Uterus (tissue), 4 donors: ENCODE data around the gene PGLYRP4. TPM values are rescaled to one million over a fixed set of nuclear protein-coding genes. Genes with fewer than 3 reads are reported as not detected.

Source experiments
- DNase-seq, 2 donors: peaks; one replicate each; pipeline ENCODE4 v3.0.0-alpha.2; 2019 to 2020
- H3K27ac ChIP-seq, 2 donors: fragments of 200-600 bp; sonication (generic); 1 replicate in 1 of 2; 2 replicates in 1 of 2; pipeline ENCODE4 v1.5.1; 2016 to 2018
- H3K27me3 ChIP-seq, 2 donors: fragments of 200-600 bp; sonication (generic); one replicate each; pipeline ENCODE4 v1.5.1; 2018 to 2019; ENCODE audit warnings: control low read depth in 1 of 2
- H3K36me3 ChIP-seq, 2 donors: fragments of 200-600 bp; sonication (generic); one replicate each; pipeline ENCODE4 v1.5.1; 2019; ENCODE audit warnings: control low read depth in 1 of 2
- H3K4me1 ChIP-seq, 2 donors: fragments of 200-600 bp; sonication (generic); one replicate each; pipeline ENCODE4 v1.5.1; 2018 to 2019; ENCODE audit warnings: control low read depth in 1 of 2
- H3K4me3 ChIP-seq, 2 donors: fragments of 200-600 bp; sonication (generic); 1 replicate in 1 of 2; 2 replicates in 1 of 2; pipeline ENCODE4 v1.5.1; 2018 to 2019; ENCODE audit warnings: mild to moderate bottlenecking in 1 of 2
- H3K9me3 ChIP-seq, 2 donors: fragments of 200-600 bp; sonication (generic); one replicate each; pipeline ENCODE4 v1.5.1; 2019; ENCODE audit warnings: control low read depth in 1 of 2
- CTCF ChIP-seq, 4 experiments: fragments of 200-600 bp in 2 of 4; fragments of 450-650 bp in 2 of 4; sonication (generic) in 2 of 4; IDR thresholded peaks; one replicate each; pipeline ENCODE4 v1.5.1; 2016 to 2019; ENCODE audit warnings: antibody characterized with exemption in 4 of 4, mild to moderate bottlenecking in 2 of 4, moderate library complexity in 1 of 4
- POLR2A ChIP-seq, 2 donors: fragments of 450-650 bp; IDR thresholded peaks; one replicate each; pipeline ENCODE4 v1.6.1; 2016; ENCODE audit warnings: antibody characterized with exemption in 2 of 2, mild to moderate bottlenecking in 1 of 2, moderate library complexity in 1 of 2
- intact Hi-C: fragments of 100-400 bp; cut with DNase I; formaldehyde crosslinking; loops from one replicate; pipeline ENCODE4 v1.15.1; 2023; ENCODE audit warnings: low total_unique reads
- total RNA-seq, 4 donors: library from RNA; depleted of rRNA in 3 of 4; stranded (reverse); fragments of >200 nt in 3 of 4; gene quantifications; one replicate each; pipeline versions ENCODE4 v1.1.0 to v1.2.4, GENCODE V29; 2014 to 2023
- donor health status: DM: yes; HTN: yes; CAD: no.

The PGLYRP4 gene
- total RNA-seq, 4 donors from 2014 or later = not detected

- TF ChIP-seq POLR2A (IDR thresholded peaks at IDR 0.05) (no peak), CTCF (IDR thresholded peaks at IDR 0.05) (no peak)
- H3K27me3 ChIP-seq = no peaks in the 10 kb centered on the region
- intact Hi-C loops = no loop called here
- H3K9me3 ChIP-seq = no peaks in the 10 kb centered on the region
- no peaks in the 10 kb centered on the region for H3K4me1 ChIP-seq
- no peak for DNase-seq
- no peak overlapping the region for H3K27ac ChIP-seq
- H3K36me3 ChIP-seq = no peaks in the 10 kb centered on the region
- H3K4me3 ChIP-seq = no peak overlapping the region
These were observed 18.4 kb upstream of the PGLYRP4 start for GRCh38 chr1:153367090-153367489.

GRCh38 chr1:153366261-153366660, 17.6 kb upstream of the PGLYRP4 start:
- Histone ChIP-seq H3K9me3 (no peaks in the 10 kb centered on the region), H3K27me3 (no peaks in the 10 kb centered on the region), H3K4me3 (no peak overlapping the region), H3K36me3 (no peaks in the 10 kb centered on the region), H3K4me1 (no peaks in the 10 kb centered on the region), H3K27ac (no peak overlapping the region)
- TF ChIP-seq POLR2A (IDR thresholded peaks at IDR 0.05) = no peak
- no peak for TF ChIP-seq CTCF (IDR thresholded peaks at IDR 0.05)
- no peak for DNase-seq
- intact Hi-C loops = no loop called here

GRCh38 chr1:153365696-153366095, 17.1 kb upstream of the PGLYRP4 start:
- no peak for DNase-seq
- intact Hi-C loops = no loop called here
- no peak overlapping the region for H3K4me3 ChIP-seq
- TF ChIP-seq CTCF (IDR thresholded peaks at IDR 0.05) (no peak), POLR2A (IDR thresholded peaks at IDR 0.05) (no peak)
- no peaks in the 10 kb centered on the region for H3K36me3 ChIP-seq
- H3K27ac ChIP-seq = no peak overlapping the region
- H3K9me3 ChIP-seq = no peaks in the 10 kb centered on the region
- no peaks in the 10 kb centered on the region for H3K4me1 ChIP-seq
- no peaks in the 10 kb centered on the region for H3K27me3 ChIP-seq

- H3K4me3 ChIP-seq = no peak overlapping the region
- intact Hi-C loops = no loop called here
- no peak for DNase-seq
- TF ChIP-seq CTCF (IDR thresholded peaks at IDR 0.05) = no peak
- H3K9me3 ChIP-seq = no peaks in the 10 kb centered on the region
- no peak overlapping the region for H3K27ac ChIP-seq
- H3K4me1 ChIP-seq = no peaks in the 10 kb centered on the region
- H3K36me3 ChIP-seq = no peaks in the 10 kb centered on the region
- H3K27me3 ChIP-seq = no peaks in the 10 kb centered on the region
These were observed 16.4 kb upstream of the PGLYRP4 start for GRCh38 chr1:153364766-153365666.

GRCh38 chr1:153364156-153364555, 15.5 kb upstream of the PGLYRP4 start:
- intact Hi-C loops = no loop called here
- Histone ChIP-seq H3K9me3 (no peaks in the 10 kb centered on the region), H3K27ac (no peak overlapping the region), H3K36me3 (no peaks in the 10 kb centered on the region), H3K27me3 (no peaks in the 10 kb centered on the region), H3K4me1 (no peaks in the 10 kb centered on the region), H3K4me3 (no peak overlapping the region)
- no peak for DNase-seq
- TF ChIP-seq CTCF (IDR thresholded peaks at IDR 0.05) = no peak
- TF ChIP-seq POLR2A (IDR thresholded peaks at IDR 0.05) = no peak
